Thyroid gland (tissue), 4 donors: ENCODE measurements around the gene STMP1.
"Not testable (repeated sequence)": the region's sequence is repeated elsewhere in the genome, so short reads cannot be mapped to it uniquely, and the experiment has no call there.

ENCODE experiments used
- POLR2A ChIP-seq, 2 donors: fragments of 450-650 bp; IDR thresholded peaks; one replicate each; pipeline ENCODE4 v1.6.1; 2017; ENCODE audit warnings: antibody characterized with exemption in 2 of 2, mild to moderate bottlenecking in 2 of 2, moderate library complexity in 1 of 2
- TF ChIP-seq, protein P1 (sequence below), 6 experiments: fragments of 200-600 bp in 3 of 6; fragments of 450-650 bp in 3 of 6; sonication (generic) in 3 of 6; IDR thresholded peaks; one replicate each; pipeline ENCODE4 v1.5.1; 2016 to 2019; ENCODE audit warnings: antibody characterized with exemption in 6 of 6, mild to moderate bottlenecking in 2 of 6, inconsistent platforms in 1 of 6, moderate library complexity in 1 of 6

DNA sequence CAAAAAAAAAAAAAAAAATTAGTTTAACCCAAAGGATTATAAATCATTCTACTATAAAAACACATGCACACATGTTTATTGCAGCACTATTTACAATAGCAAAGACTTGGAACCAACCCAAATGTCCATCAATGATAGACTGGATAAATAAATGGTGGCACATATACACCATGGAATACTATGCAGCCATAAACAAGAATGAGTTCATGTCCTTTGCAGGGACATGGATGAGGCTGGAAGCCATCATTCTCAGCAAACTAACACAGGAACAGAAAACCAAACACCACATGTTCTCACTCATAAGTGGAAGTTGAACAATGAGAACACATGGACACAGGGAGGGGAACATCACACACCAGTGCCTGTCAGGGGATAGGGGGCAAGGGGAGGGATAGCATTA, 22.6 kb upstream of the STMP1 start:
- TF ChIP-seq, protein P1, sequence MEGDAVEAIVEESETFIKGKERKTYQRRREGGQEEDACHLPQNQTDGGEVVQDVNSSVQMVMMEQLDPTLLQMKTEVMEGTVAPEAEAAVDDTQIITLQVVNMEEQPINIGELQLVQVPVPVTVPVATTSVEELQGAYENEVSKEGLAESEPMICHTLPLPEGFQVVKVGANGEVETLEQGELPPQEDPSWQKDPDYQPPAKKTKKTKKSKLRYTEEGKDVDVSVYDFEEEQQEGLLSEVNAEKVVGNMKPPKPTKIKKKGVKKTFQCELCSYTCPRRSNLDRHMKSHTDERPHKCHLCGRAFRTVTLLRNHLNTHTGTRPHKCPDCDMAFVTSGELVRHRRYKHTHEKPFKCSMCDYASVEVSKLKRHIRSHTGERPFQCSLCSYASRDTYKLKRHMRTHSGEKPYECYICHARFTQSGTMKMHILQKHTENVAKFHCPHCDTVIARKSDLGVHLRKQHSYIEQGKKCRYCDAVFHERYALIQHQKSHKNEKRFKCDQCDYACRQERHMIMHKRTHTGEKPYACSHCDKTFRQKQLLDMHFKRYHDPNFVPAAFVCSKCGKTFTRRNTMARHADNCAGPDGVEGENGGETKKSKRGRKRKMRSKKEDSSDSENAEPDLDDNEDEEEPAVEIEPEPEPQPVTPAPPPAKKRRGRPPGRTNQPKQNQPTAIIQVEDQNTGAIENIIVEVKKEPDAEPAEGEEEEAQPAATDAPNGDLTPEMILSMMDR (IDR thresholded peaks at IDR 0.05), result not testable (repeated sequence)
- TF ChIP-seq POLR2A (IDR thresholded peaks at IDR 0.05), result not testable (repeated sequence)
